ENCODE results near the gene IGF2BP1.

Gene IGF2BP1

GRCh38 chr17:49067163-49067562, 70.0 kb downstream of the IGF2BP1 start:
- H2AFZ ChIP-seq (ENCODE audit: low read depth, low read length), result no peak overlapping the region
- H3K36me3 ChIP-seq (replicated peaks; ENCODE audit: low read depth, low read length), result no peaks in the 10 kb centered on the region
- no peak overlapping the region for H3K27ac ChIP-seq (ENCODE audit: low read length)
- no peak overlapping the region for H3K9ac ChIP-seq (ENCODE audit: low read length)
- no peak for TF ChIP-seq CTCF (IDR thresholded peaks at IDR 0.05; ENCODE audit: low read depth, low read length)
- no peak for TF ChIP-seq EZH2phosphoT487 (IDR thresholded peaks at IDR 0.05; ENCODE audit: low read depth)
- no peaks in the 10 kb centered on the region for H3K27me3 ChIP-seq (ENCODE audit: low read depth, low read length)
- no peaks in the 10 kb centered on the region for H4K20me1 ChIP-seq (ENCODE audit: insufficient read depth, low read length)
- no peak overlapping the region for H3K4me3 ChIP-seq (ENCODE audit: low read length)
- H3K79me2 ChIP-seq (ENCODE audit: low read length), result no peaks in the 10 kb centered on the region
- H3K9me3 ChIP-seq (ENCODE audit: insufficient read depth, low read length), result no peaks in the 10 kb centered on the region
- H3K4me2 ChIP-seq (ENCODE audit: low read length), result no peak overlapping the region
- no peaks in the 10 kb centered on the region for H3K4me1 ChIP-seq (ENCODE audit: low read length)

GRCh38 chr17:49069585-49070273, 72.5 kb downstream of the IGF2BP1 start:
- TF ChIP-seq EZH2phosphoT487 (IDR thresholded peaks at IDR 0.05; ENCODE audit: low read depth) (no peak), CTCF (IDR thresholded peaks at IDR 0.05; ENCODE audit: low read depth, low read length) (no peak)
- Histone ChIP-seq H3K4me2 (ENCODE audit: low read length) (no peak overlapping the region), H3K9me3 (ENCODE audit: insufficient read depth, low read length) (no peaks in the 10 kb centered on the region), H2AFZ (ENCODE audit: low read depth, low read length) (no peak overlapping the region), H3K36me3 (replicated peaks; ENCODE audit: low read depth, low read length) (no peaks in the 10 kb centered on the region), H4K20me1 (ENCODE audit: insufficient read depth, low read length) (no peaks in the 10 kb centered on the region), H3K79me2 (ENCODE audit: low read length) (no peaks in the 10 kb centered on the region), H3K4me1 (ENCODE audit: low read length) (no peaks in the 10 kb centered on the region), H3K9ac (ENCODE audit: low read length) (no peak overlapping the region), H3K4me3 (ENCODE audit: low read length) (no peak overlapping the region), H3K27ac (ENCODE audit: low read length) (no peak overlapping the region), H3K27me3 (ENCODE audit: low read depth, low read length) (no peaks in the 10 kb centered on the region)

GRCh38 chr17:49071106-49071505, 73.9 kb downstream of the IGF2BP1 start:
- no peak overlapping the region for H2AFZ ChIP-seq (ENCODE audit: low read depth, low read length)
- no peak overlapping the region for H3K27ac ChIP-seq (ENCODE audit: low read length)

More at GRCh38 chr17:49071106-49071505, 73.9 kb downstream of the IGF2BP1 start:
- Histone ChIP-seq H3K4me2 (ENCODE audit: low read length) (no peak overlapping the region), H4K20me1 (ENCODE audit: insufficient read depth, low read length) (no peaks in the 10 kb centered on the region), H3K9me3 (ENCODE audit: insufficient read depth, low read length) (no peaks in the 10 kb centered on the region), H3K4me3 (ENCODE audit: low read length) (no peak overlapping the region), H3K9ac (ENCODE audit: low read length) (no peak overlapping the region), H3K36me3 (replicated peaks; ENCODE audit: low read depth, low read length) (no peaks in the 10 kb centered on the region), H3K27me3 (ENCODE audit: low read depth, low read length) (no peaks in the 10 kb centered on the region; the same call in 1 of the 2 replicates), H3K4me1 (ENCODE audit: low read length) (no peaks in the 10 kb centered on the region), H3K79me2 (ENCODE audit: low read length) (no peaks in the 10 kb centered on the region)
- no peak for TF ChIP-seq EZH2phosphoT487 (IDR thresholded peaks at IDR 0.05; ENCODE audit: low read depth)
- TF ChIP-seq CTCF (IDR thresholded peaks at IDR 0.05; ENCODE audit: low read depth, low read length), result no peak
